Tibial nerve (tissue), 4 donors: Measurements from ENCODE around the gene MS4A18. TPM values are rescaled to one million over a fixed set of nuclear protein-coding genes. Genes with fewer than 3 reads are reported as not detected.

Experiments used
- DNase-seq, 2 donors: peaks; one replicate each; pipeline ENCODE4 v3.0.0-alpha.2; 2019; ENCODE audit warnings: low spot score in 2 of 2
- H3K27ac ChIP-seq, 4 donors: fragments of 200-600 bp; sonication (generic) in 3 of 4; one replicate each; pipeline ENCODE4 v1.5.1; 2017 to 2019; ENCODE audit warnings: mild to moderate bottlenecking in 1 of 4
- H3K27me3 ChIP-seq, 2 donors: fragments of 200-600 bp; sonication (generic) in 1 of 2; one replicate each; pipeline versions ENCODE4 v1.5.1 to v1.6.0; 2017 to 2019
- H3K36me3 ChIP-seq, 3 donors: fragments of 200-600 bp; sonication (generic); one replicate each; pipeline ENCODE4 v1.5.1; 2018 to 2019
- H3K4me1 ChIP-seq, 4 donors: fragments of 200-600 bp; sonication (generic) in 3 of 4; one replicate each; pipeline ENCODE4 v1.5.1; 2017 to 2019
- H3K4me3 ChIP-seq, 4 donors: fragments of 200-600 bp; sonication (generic) in 3 of 4; one replicate each; pipeline ENCODE4 v1.5.1; 2017 to 2019; ENCODE audit warnings: mild to moderate bottlenecking in 1 of 4, moderate library complexity in 1 of 4
- H3K9me3 ChIP-seq, 4 donors: fragments of 200-600 bp; sonication (generic) in 3 of 4; one replicate each; pipeline ENCODE4 v1.5.1; 2017 to 2019
- CTCF ChIP-seq, 5 experiments: fragments of 200-600 bp in 3 of 5; fragments of 450-650 bp in 2 of 5; sonication (generic) in 3 of 5; IDR thresholded peaks; one replicate each; pipeline ENCODE4 v1.5.1; 2016 to 2019; ENCODE audit warnings: antibody characterized with exemption in 5 of 5, mild to moderate bottlenecking in 3 of 5, moderate library complexity in 2 of 5
- EP300 ChIP-seq, 2 donors: sonication (generic); formaldehyde crosslinking; IDR thresholded peaks; one replicate each; pipeline ENCODE4 v1.6.1; 2017; ENCODE audit warnings: antibody characterized with exemption in 2 of 2, mild to moderate bottlenecking in 1 of 2
- POLR2A ChIP-seq, 2 donors: fragments of 450-650 bp; IDR thresholded peaks; one replicate each; pipeline ENCODE4 v1.6.1; 2017; ENCODE audit warnings: antibody characterized with exemption in 2 of 2, mild to moderate bottlenecking in 2 of 2, moderate library complexity in 2 of 2
- WGBS, 2 donors: methylation state at CpG; one replicate each; pipeline ENCODE4 v1.1.5; 2018; 5-methylcytosine and 5-hydroxymethylcytosine counted together
- total RNA-seq, 4 donors: library from RNA; depleted of rRNA; stranded (reverse); fragments of >200 nt; gene quantifications; one replicate each; pipeline ENCODE4 v1.1.0, GENCODE V29; 2016

The MS4A18 gene
- total RNA-seq, 4 donors from 2014 or later, result not detected

GRCh38 chr11:60765355-60765754, 40.8 kb downstream of the MS4A18 start:
- Histone ChIP-seq H3K36me3 (no peaks in the 10 kb centered on the region), H3K4me3 (no peak overlapping the region), H3K27me3 (peaks cover 0 to 23% of the 10 kb centered on the region in 2 donors), H3K27ac (no peak overlapping the region), H3K9me3 (no peaks in the 10 kb centered on the region), H3K4me1 (peaks cover 0 to 5% (median 0%) of the 10 kb centered on the region in 4 donors)
- DNase-seq, result no peak
- TF ChIP-seq EP300 (IDR thresholded peaks at IDR 0.05) (no peak), POLR2A (IDR thresholded peaks at IDR 0.05) (no peak), CTCF (IDR thresholded peaks at IDR 0.05) (no peak)
- 89 to 91% methylated on average over 5 of the region's 5 CpGs for WGBS, 2 donors

GRCh38 chr11:60766547-60766946, 42.0 kb downstream of the MS4A18 start:
- WGBS, 2 donors, result 75 to 78% methylated on average over 10 of the region's 10 CpGs

DNA sequence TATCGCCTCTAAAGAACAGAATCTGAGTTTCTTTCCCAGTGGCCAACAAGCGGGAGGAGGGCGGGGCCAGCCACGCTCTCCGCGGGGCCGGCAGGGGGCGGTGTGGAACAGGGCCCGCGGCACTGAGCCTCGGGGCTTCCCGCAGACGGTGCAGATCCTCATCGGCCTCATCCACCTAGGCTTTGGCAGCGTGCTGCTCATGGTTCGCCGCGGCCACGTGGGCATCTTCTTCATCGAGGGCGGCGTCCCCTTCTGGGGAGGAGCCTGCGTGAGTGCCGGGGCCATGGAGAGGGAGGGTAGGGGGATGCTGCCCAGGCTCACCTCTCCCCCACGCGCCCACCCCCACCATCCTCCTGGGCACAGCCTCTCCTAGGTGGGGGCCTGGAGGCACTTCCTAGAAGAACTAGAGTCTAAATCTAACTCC, 42.9 kb downstream of the MS4A18 start:
- WGBS, 2 donors, result 30 to 34% methylated on average over 17 to 24 of the region's 26 CpGs
- Histone ChIP-seq H3K9me3 (no peaks in the 10 kb centered on the region), H3K36me3 (no peaks in the 10 kb centered on the region), H3K27ac (no peak overlapping the region), H3K27me3 (peaks cover 0 to 23% of the 10 kb centered on the region in 2 donors), H3K4me1 (peaks cover 0 to 5% (median 0%) of the 10 kb centered on the region in 4 donors), H3K4me3 (no peak overlapping the region)
- peak in 1 of 5 experiments; percentile 13 for TF ChIP-seq CTCF (IDR thresholded peaks at IDR 0.05)
- TF ChIP-seq POLR2A (IDR thresholded peaks at IDR 0.05), result no peak
- TF ChIP-seq EP300 (IDR thresholded peaks at IDR 0.05), result no peak
- no peak for DNase-seq

More at GRCh38 chr11:60766547-60766946, 42.0 kb downstream of the MS4A18 start:
- no peak for DNase-seq
- no peak for TF ChIP-seq CTCF (IDR thresholded peaks at IDR 0.05)
- TF ChIP-seq POLR2A (IDR thresholded peaks at IDR 0.05), result no peak
- TF ChIP-seq EP300 (IDR thresholded peaks at IDR 0.05), result no peak
- H3K27me3 ChIP-seq, result peaks cover 0 to 23% of the 10 kb centered on the region in 2 donors
- no peaks in the 10 kb centered on the region for H3K36me3 ChIP-seq
- no peak overlapping the region for H3K4me3 ChIP-seq
- H3K4me1 ChIP-seq, result peaks cover 0 to 5% (median 0%) of the 10 kb centered on the region in 4 donors
- H3K27ac ChIP-seq, result no peak overlapping the region
- H3K9me3 ChIP-seq, result no peaks in the 10 kb centered on the region

DNA sequence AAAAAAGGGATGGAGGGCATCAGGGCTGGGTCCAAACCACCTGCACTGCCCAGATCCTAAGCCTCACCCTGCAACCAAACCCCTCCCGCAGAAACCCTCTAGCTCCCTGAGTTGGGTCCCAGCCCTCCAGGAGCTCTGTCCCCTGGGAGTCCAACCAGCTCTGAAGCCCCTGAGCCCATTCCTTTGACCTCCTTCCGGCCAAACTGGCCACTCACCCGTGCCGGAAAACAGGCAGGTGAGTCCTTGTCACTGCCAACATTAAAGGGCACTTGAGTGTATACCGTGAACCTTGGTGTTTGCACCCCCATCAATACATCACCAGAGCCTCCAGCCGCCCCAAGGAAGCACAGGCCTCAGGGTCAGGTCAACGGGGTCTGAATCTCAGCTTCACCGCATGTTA, 43.7 kb downstream of the MS4A18 start:
- no peak overlapping the region for H3K27ac ChIP-seq
- DNase-seq, result no peak
- H3K27me3 ChIP-seq, result peaks cover 0 to 23% of the 10 kb centered on the region in 2 donors
- peaks cover 0 to 5% (median 0%) of the 10 kb centered on the region in 4 donors for H3K4me1 ChIP-seq
- no peak overlapping the region for H3K4me3 ChIP-seq
- no peaks in the 10 kb centered on the region for H3K36me3 ChIP-seq
- TF ChIP-seq CTCF (IDR thresholded peaks at IDR 0.05), result no peak
- TF ChIP-seq EP300 (IDR thresholded peaks at IDR 0.05), result no peak
- no peak for TF ChIP-seq POLR2A (IDR thresholded peaks at IDR 0.05)
- WGBS, 2 donors, result 88 to 90% methylated on average over 7 to 8 of the region's 8 CpGs
- no peaks in the 10 kb centered on the region for H3K9me3 ChIP-seq

DNA sequence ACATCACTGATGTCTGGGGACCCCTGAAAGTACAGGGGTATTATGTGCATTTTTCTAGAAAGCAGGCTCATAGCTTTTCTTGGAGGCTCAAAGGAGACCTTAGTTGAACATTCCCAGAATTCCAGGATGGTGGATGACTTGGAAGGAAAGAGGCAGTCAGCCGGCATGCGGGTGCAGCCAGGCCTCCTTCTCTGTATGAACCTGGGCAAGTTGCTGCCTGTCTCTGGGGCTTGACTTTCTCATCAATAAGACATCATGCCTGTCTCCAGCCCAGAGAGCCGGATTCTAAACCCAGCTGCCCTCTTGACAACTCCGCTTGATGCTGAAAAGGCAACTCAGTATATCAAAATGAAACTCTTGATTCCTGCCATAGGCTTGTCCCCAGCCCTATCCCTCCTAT, 44.8 kb downstream of the MS4A18 start:
- TF ChIP-seq EP300 (IDR thresholded peaks at IDR 0.05), result no peak
- no peak for TF ChIP-seq POLR2A (IDR thresholded peaks at IDR 0.05)
- TF ChIP-seq CTCF (IDR thresholded peaks at IDR 0.05), result no peak
- H3K4me3 ChIP-seq, result no peak overlapping the region
- H3K27ac ChIP-seq, result no peak overlapping the region
- peaks cover 0 to 23% of the 10 kb centered on the region in 2 donors for H3K27me3 ChIP-seq
- WGBS, 2 donors, result 73 to 84% methylated on average over 4 of the region's 4 CpGs
- H3K36me3 ChIP-seq, result no peaks in the 10 kb centered on the region
- H3K4me1 ChIP-seq, result peaks cover 0 to 5% (median 0%) of the 10 kb centered on the region in 4 donors
- DNase-seq, result no peak
- H3K9me3 ChIP-seq, result no peaks in the 10 kb centered on the region
